Measurements from ENCODE around the gene TNFAIP8L2. TPM values are rescaled to one million over a fixed set of nuclear protein-coding genes. Genes with fewer than 3 reads are reported as not detected.

TNFAIP8L2 gene
- 10 to 100 TPM in 1 of 3 donors, 1 to 10 TPM in 2; 1.4 to 20.4 (median 5.8) TPM for polyA plus RNA-seq

DNA sequence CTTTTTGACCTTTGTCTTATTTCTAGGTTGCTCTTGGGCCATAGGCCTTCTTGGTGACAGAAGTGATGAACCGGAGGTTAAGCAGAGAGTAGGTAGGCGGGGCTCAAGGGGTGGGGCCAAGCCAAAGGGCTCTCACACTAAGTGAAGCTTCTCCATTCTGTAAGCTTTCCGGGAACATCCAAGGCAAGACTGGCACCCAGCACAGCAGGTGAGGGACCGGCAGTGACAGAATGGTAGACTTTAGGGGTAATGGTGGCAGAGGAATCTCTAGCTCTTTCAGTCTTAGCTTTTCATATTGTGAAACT lies at the start of gene TNFAIP8L2:
TNFAIP8L2 (plus strand) TSS at position 135 of the 305 bp plus-strand sequence. CDS start 2,049 bp downstream, outside the sequence.
- WGBS, 3 donors, result 37 to 68% (median 40%) methylated on average over 4 of the region's 4 CpGs

DNA sequence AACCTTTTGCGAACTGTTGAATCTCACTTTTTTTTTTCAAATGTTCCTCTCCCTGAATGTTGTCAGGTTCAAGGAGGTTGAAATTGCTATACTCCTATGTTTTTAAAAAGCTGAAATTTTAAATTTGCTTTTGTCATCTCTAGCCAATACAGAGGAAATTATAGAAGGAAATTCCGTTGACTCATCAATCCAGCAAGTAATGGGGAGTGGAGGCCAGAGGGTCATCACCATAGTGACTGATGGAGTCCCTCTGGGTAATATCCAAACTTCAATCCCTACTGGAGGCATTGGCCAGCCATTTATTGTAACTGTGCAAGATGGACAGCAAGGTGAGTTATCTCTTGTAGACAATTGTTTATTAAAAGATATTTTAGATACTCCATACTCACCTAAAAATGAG lies 49.6 kb upstream of the TNFAIP8L2 start:
- 54 to 67% (median 61%) methylated on average over 2 of the region's 2 CpGs for WGBS, 3 donors
- H3K27ac ChIP-seq (ENCODE audit: low read depth, low read length), result no peak overlapping the region

More for the DNA sequence above, at the start of gene TNFAIP8L2:
- H3K27ac ChIP-seq (ENCODE audit: low read depth, low read length), result peak within 1 kb of the TSS; percentile 60

DNA sequence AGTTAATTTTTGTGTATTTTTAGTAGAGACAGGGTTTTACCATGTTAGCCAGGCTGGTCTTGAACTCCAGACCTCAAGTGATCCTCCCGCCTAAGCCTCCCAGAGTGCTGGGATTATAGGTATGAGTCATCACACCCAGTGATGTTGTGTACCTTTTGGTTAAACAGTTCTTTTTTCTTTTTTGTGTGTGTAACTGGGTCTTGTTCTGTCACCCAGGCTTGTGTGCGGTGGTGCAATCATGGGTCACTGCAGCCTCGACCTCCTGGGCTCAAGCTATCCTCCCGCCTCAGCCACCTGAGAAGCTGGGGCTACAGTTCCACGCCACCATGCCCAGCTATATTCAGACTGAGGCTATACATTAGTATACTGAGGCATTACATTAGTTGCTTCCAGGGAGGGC lies 48.1 kb upstream of the TNFAIP8L2 start:
- 93 to 97% (median 97%) methylated on average over 5 of the region's 5 CpGs for WGBS, 3 donors

DNA sequence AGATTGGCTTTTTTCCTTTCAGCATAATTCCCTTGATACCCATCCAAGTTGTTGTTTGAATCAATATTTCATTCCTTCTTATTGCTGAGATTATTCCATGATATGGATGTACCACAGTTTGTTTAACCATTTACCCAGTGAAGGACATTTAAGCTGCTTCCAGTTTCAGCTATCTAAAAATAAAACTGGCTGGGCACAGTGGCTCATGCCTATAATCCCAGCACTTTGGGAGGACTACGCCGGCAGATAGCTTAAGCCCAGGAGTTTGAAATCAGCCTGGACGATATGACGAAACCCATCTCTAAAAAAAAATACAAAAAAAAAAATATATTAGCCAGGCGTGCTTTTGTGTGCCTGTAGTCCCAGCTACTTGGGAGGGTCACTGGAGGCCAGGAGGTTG lies 42.6 kb upstream of the TNFAIP8L2 start:
- WGBS, 3 donors, result 72 to 98% (median 95%) methylated on average over 5 of the region's 5 CpGs
- no peak overlapping the region for H3K27ac ChIP-seq (ENCODE audit: low read depth, low read length)

More for the DNA sequence above, 48.1 kb upstream of the TNFAIP8L2 start:
- H3K27ac ChIP-seq (ENCODE audit: low read depth, low read length), result no peak overlapping the region

GRCh38 chr1:151124763-151125403 lies 31.6 kb upstream of the TNFAIP8L2 start:
- no peak overlapping the region for H3K27ac ChIP-seq (ENCODE audit: low read depth, low read length)
- 56 to 87% (median 84%) methylated on average over 5 of the region's 5 CpGs for WGBS, 3 donors

DNA sequence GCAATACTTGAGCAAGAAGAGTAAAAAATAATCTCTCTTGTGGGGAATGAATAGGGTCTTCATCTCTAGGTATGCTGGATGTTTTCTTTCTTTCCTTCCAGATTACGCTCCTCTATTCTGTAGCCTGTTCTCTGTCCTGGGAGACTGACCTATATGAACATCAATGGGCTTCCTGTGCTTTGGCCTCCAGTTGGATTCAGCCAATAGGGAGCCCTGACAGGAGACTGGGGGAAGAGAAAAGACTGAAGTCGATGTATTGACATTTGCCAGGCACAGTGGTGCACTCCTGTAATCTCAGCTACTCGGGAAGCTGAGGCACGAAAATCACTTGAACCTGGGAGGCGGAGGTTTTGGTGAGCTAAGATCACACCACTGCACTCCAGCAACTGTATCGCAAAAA lies 27.6 kb upstream of the TNFAIP8L2 start:
- no peak overlapping the region for H3K27ac ChIP-seq (ENCODE audit: low read depth, low read length)
- WGBS, 3 donors, result 78 to 85% (median 80%) methylated on average over 6 of the region's 6 CpGs

DNA sequence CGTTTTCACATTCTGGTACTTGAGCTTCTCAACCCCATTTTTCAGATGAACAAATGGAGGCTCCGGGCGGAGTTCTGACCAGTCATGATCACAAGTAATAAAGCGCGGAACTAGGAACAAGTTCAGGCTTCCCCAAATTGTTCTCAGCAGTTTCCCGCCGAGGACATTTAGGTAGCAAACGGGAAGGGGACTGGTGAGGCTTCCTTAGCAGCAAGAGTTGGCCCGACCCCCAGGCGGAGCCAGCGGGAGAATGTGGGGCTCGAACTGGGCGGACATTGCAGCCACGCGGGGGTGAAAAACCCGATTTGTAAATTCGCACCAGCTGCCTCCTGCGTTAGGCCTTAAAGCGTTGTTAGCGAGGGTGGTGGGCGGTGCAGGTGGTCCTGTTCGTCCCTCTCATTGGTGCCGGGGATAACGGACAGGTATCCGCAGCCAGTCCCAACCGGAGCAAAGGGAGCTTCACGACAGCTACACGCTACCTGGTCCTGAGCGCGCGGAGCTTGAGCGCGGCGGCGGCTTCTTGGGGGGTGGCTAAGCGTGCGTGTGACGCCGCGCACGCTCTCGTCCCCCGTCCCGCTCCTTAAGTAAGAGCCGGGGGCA lies 25.4 kb upstream of the TNFAIP8L2 start:
- 8 to 36% (median 17%) methylated on average over 43 to 45 of the region's 45 CpGs for WGBS, 3 donors

DNA sequence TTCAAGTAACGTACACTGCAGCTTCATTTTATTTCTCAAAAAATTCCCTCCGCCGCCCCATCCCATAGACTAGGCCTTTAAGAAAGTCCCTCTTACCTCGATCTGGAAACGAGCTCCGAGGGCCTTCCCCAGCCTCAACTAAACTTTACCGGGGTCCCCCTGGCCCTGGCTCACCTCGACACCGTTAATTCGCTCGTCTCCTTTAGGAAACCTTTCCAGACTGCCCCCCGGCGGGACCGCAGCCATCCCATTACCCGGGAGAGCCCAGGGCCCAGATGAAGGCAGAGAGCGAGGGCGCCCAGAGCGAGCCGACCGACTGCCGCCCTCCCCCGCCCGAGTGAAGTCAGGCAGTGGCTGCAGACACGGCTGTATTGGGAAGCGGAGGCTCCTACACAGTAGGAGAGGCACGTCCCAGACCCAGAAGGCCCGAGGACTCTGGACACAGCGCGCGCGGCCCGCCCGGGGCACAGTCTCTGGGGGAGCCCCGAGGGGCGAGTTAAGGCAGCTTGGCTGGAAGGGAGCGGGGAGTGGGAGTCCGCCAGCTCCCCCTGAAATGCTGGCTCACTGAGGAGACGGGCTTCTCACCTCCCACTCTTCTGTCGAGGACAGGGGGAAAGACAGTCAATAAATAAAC lies 24.6 kb upstream of the TNFAIP8L2 start:
- H3K27ac ChIP-seq (ENCODE audit: low read depth, low read length), result no peak overlapping the region
- 33 to 47% (median 38%) methylated on average over 39 of the region's 39 CpGs for WGBS, 3 donors

More for the DNA sequence above, 25.4 kb upstream of the TNFAIP8L2 start:
- no peak overlapping the region for H3K27ac ChIP-seq (ENCODE audit: low read depth, low read length)

- H3K27ac ChIP-seq (ENCODE audit: low read depth, low read length), result no peak overlapping the region
- WGBS, 3 donors, result 44 to 62% (median 55%) methylated on average over 49 to 74 of the region's 74 CpGs
Observed at GRCh38 chr1:151132335-151133017, 24.0 kb upstream of the TNFAIP8L2 start.

- 48 to 71% (median 66%) methylated on average over 49 to 64 of the region's 65 CpGs for WGBS, 3 donors
- no peak overlapping the region for H3K27ac ChIP-seq (ENCODE audit: low read depth, low read length)
Observed at GRCh38 chr1:151133018-151133806, 23.2 kb upstream of the TNFAIP8L2 start.

DNA sequence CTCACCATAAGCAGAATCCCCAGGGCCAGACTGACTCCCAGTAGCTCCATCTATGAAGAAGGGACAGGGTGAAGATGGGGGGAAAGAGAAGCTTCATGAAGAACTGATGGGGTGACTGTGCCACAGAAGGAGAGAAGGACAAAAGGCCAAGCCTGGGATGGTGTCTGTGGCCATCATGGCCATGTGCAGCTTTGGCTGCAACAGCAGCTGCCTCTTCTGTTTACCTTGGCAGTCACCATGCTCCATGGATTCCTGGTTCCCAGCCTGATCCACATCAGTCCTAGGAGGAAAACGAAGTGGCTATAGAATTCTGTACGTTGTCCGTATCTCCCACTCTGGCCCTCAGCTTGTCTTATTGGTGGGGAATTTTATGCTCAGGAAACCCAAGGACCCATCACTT lies 22.1 kb upstream of the TNFAIP8L2 start:
- WGBS, 3 donors, result 89 to 90% (median 90%) methylated on average over 3 of the region's 3 CpGs
- no peak overlapping the region for H3K27ac ChIP-seq (ENCODE audit: low read depth, low read length)

DNA sequence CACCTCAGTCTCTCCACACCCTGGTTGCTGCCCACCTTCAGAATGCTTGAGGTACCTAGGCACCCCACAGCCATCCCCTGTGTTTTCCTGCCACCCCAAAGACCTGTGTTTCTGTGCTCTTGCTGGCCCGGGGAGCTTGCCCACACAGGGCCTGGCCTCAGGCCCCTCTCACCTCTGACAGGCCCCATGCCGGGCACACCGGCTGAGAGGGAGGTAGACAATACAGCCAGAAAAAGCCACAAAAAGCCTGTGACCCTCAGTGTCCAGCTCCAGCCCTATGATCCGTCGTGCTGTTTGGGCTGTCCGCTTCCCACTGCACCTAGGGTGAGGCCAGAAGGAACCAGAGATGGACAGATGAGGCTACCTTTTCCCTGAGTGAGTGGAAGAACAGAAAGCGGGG lies 21.5 kb upstream of the TNFAIP8L2 start:
- H3K27ac ChIP-seq (ENCODE audit: low read depth, low read length), result no peak overlapping the region
- 92 to 95% (median 94%) methylated on average over 7 of the region's 7 CpGs for WGBS, 3 donors

DNA sequence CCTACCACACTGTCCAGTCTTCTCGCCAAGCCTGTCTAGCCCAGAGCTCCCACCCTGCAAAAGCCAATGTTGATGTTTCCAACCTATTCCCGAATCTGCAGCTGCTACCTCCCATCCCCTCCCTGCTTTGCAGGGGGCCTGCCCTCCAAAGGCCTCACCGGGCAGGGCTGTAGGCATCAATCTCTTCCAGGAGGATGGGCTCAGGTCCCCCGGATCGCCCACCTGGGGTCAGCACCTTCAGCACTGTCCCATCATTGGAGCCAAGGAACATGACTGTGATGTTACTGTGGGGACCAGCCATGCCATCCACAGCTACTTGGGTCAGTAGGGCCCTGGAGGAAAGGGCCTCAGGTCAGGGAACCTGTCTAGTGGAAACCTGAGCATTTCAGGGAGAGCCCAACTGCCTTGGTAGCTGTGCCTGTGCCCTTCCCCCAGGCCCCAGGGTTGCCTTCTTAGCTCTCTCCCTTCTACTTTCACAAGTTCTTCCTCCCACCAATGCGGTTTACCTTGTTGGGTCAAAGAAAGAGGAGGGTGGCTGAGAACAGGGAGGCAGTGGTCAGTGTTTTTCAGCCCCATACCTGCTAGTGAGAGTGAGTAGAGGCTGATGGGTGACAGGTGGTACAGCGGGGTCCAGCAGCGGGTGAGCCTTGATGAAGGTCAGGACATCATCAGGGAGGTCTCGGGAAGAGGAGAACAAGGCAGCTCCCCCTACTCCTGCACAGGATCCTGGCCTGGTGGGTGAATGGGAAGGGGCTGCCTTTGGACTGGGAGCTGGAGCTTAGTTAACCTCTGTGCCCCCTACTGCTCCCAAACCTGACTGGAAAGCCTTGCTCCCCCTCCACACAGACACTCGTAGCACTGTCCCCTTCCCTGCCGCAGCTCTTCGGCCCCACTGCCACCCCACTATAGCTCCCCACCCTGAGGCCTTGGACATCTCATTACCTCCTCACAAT lies 20.7 kb upstream of the TNFAIP8L2 start:
- H3K27ac ChIP-seq (ENCODE audit: low read depth, low read length), result no peak overlapping the region
- 88 to 91% (median 91%) methylated on average over 12 of the region's 12 CpGs for whole genome bisulfite sequencing, 3 donors

- 92% methylated on average over 7 of the region's 7 CpGs for WGBS, 3 donors
- H3K27ac ChIP-seq (ENCODE audit: low read depth, low read length), result no peak overlapping the region
Observed at GRCh38 chr1:151137789-151138188, 18.7 kb upstream of the TNFAIP8L2 start.

DNA sequence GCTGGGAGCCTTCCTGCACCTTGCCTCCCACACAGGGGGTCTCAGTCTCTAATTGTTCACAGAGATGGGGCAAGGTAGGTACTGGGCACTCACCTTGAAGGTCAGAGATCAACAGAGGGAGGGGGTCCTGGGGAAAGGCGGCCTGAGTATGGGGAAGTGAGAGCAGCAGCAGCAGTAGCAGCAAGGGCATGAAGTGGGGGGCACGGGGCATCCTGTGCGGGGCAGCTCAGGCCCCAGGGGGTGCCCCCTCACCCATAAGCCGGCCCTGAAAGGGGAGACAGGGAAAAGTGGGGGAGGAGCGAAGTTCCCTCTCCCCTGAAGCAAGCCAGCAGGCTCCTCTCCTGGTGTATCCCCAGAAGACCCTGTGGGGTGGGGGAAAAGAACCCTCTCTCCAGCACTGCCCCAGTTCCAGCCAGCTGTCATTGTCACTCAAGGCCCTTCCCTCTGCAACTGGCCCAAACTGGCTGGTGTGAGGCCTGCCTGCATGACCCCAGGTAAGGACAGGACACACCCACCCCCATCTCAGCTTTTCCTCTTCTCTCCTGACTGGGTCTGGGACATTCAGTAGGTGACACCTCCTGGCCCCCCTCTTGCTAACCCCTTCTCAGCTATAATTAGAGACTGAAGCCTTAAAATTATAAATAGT lies 13.9 kb upstream of the TNFAIP8L2 start:
- 70 to 96% (median 78%) methylated on average over 4 to 5 of the region's 5 CpGs for WGBS, 3 donors
- no peak overlapping the region for H3K27ac ChIP-seq (ENCODE audit: low read depth, low read length)

GRCh38 chr1:151143057-151143435 lies 13.4 kb upstream of the TNFAIP8L2 start:
- no peak overlapping the region for H3K27ac ChIP-seq (ENCODE audit: low read depth, low read length)
- WGBS, 3 donors, result 61 to 80% (median 78%) methylated on average over 7 of the region's 7 CpGs

- no peak overlapping the region for H3K27ac ChIP-seq (ENCODE audit: low read depth, low read length)
- 56 to 84% (median 58%) methylated on average over 4 to 5 of the region's 5 CpGs for WGBS, 3 donors
Observed at GRCh38 chr1:151143986-151144385, 12.5 kb upstream of the TNFAIP8L2 start.
